GM12873 (cell line): ENCODE results near the gene RHD.

Source experiments
- TF ChIP-seq, protein P1 (sequence below): IDR thresholded peaks from 2 replicates; pipeline ENCODE4 v1.5.1; 2012; ENCODE audit warnings: low read depth, mild to moderate bottlenecking, moderate library complexity, low read length, control low read depth; ENCODE audit not compliant: insufficient read depth; ENCODE audit errors: missing control alignments

RHD gene

DNA sequence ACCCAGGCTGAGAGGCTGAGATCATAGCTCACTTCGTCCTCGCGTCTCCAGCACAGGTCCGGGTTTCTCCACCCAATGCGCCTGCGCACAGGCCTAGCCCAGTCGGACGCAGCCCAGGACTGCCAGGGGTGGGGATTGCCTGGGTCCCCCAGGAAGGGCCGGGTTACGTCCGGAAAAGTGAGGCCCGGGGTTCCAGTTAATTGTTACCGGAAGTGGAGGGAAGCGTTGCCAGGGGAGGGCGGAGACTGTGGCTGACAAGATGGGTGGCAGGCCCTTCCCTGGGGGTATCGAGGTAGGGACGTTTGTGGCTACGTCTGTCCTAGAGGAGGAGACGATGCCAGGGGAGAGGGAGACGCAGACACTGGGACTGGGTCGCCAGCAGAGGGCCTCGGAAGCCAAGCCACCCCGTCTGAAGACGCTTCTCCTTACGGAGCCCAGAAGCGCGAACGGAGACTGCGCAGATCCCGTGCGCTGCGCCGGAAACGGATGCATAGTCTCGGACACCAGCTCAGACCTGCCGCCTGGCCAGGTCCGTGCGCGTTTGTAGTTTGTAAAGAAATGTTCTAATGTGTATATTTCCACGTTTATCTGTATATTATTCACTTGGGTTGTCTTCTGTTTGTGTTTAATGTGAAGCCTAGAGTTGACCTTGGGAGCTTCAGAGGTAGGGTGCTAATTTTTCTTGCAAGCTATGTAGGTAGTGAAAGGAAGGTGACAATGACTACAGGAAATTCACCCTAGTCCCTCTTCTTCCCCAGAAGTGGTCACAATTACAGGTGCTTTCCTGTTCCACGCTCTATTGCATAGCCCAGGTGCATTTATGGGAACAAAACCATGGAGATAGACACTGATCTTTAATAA, 32.4 kb upstream of the RHD start:
- TF ChIP-seq, protein P1, sequence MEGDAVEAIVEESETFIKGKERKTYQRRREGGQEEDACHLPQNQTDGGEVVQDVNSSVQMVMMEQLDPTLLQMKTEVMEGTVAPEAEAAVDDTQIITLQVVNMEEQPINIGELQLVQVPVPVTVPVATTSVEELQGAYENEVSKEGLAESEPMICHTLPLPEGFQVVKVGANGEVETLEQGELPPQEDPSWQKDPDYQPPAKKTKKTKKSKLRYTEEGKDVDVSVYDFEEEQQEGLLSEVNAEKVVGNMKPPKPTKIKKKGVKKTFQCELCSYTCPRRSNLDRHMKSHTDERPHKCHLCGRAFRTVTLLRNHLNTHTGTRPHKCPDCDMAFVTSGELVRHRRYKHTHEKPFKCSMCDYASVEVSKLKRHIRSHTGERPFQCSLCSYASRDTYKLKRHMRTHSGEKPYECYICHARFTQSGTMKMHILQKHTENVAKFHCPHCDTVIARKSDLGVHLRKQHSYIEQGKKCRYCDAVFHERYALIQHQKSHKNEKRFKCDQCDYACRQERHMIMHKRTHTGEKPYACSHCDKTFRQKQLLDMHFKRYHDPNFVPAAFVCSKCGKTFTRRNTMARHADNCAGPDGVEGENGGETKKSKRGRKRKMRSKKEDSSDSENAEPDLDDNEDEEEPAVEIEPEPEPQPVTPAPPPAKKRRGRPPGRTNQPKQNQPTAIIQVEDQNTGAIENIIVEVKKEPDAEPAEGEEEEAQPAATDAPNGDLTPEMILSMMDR = peak; percentile 81

DNA sequence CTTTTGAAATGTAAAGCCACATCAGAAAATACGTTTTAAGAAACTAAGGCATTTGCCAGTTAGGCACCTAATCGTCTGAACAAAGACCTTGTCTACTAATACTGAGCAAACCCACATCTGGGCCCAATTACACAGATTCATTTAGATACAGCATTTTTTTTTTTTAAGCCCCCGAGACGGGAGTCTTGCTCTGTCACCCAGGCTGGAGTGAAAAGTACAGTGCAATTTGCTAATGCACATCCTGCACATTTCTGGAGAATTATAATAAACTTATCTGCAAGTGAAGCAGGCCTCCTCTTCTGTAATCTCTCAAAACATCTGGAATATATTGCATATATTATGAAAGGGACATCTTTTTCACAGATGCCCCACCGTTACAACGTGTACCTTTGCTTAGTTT, 28.4 kb upstream of the RHD start:
- TF ChIP-seq, protein P1 = no peak

- TF ChIP-seq, protein P1 = no peak
These were observed 26.9 kb upstream of the RHD start for GRCh38 chr1:25245393-25245792.

- TF ChIP-seq, protein P1 = no peak
These were observed 26.3 kb upstream of the RHD start for GRCh38 chr1:25245809-25246599.

- TF ChIP-seq, protein P1 = peak; percentile 3
These were observed 25.7 kb upstream of the RHD start for GRCh38 chr1:25246600-25247023.

- TF ChIP-seq, protein P1 = no peak
These were observed 25.1 kb upstream of the RHD start, which contains the start of gene RSRP1 for GRCh38 chr1:25247024-25247828. Gene RSRP1 (minus strand): TSS chr1:25247454. CDS start chr1:25246963, 491 bp downstream.
